Stimulated activated CD4-positive, alpha-beta T cell treated with anti-CD3 and anti-CD28 coated beads, Interleukin-1b, Interleukin-23, amount 100 ng/mL, for 1 hour (primary cell): Measurements from ENCODE around the gene RETREG1.
"Not testable (repeated sequence)": the region's sequence is repeated elsewhere in the genome, so short reads cannot be mapped to it uniquely, and the experiment has no call there.

Experiments
- DNase-seq, 2 donors: peaks; one replicate each; pipeline ENCODE4 v3.0.0-alpha.2; 2020; ENCODE audit warnings: low read depth in 2 of 2

RETREG1 gene

GRCh38 chr5:16616536-16617273, at the start of gene RETREG1:
Gene RETREG1 (minus strand): TSS chr5:16616997. CDS start chr5:16616971, 26 bp downstream.
- DNase-seq: peak; percentile 58 to 64

GRCh38 chr5:16666130-16666882, 49.5 kb upstream of the RETREG1 start:
- no peak for DNase-seq

GRCh38 chr5:16665601-16666000, 48.8 kb upstream of the RETREG1 start:
- no peak for DNase-seq

- DNase-seq: no peak
Measured at GRCh38 chr5:16664368-16664767, 47.6 kb upstream of the RETREG1 start.

GRCh38 chr5:16663840-16664239, 47.0 kb upstream of the RETREG1 start:
- DNase-seq: no peak

- DNase-seq: no peak
Measured at GRCh38 chr5:16661713-16662112, 44.9 kb upstream of the RETREG1 start.

GRCh38 chr5:16660982-16661381, 44.2 kb upstream of the RETREG1 start:
- no peak for DNase-seq

GRCh38 chr5:16659536-16659935, 42.7 kb upstream of the RETREG1 start:
- no peak for DNase-seq

- no peak for DNase-seq
Measured at GRCh38 chr5:16656561-16657191, 39.9 kb upstream of the RETREG1 start.

- no peak for DNase-seq
Measured at GRCh38 chr5:16654647-16655334, 38.0 kb upstream of the RETREG1 start.

GRCh38 chr5:16648739-16649138, 31.9 kb upstream of the RETREG1 start:
- DNase-seq: not testable (repeated sequence)

GRCh38 chr5:16644301-16644889, 27.6 kb upstream of the RETREG1 start:
- DNase-seq: no peak

GRCh38 chr5:16642867-16643266, 26.1 kb upstream of the RETREG1 start:
- DNase-seq: no peak

- no peak for DNase-seq
Measured at GRCh38 chr5:16639206-16639605, 22.4 kb upstream of the RETREG1 start.

- DNase-seq: no peak
Measured at GRCh38 chr5:16628376-16628775, 11.6 kb upstream of the RETREG1 start.

GRCh38 chr5:16626696-16627264, 10.0 kb upstream of the RETREG1 start:
- no peak for DNase-seq

- no peak for DNase-seq
Measured at GRCh38 chr5:16625096-16625495, 8.3 kb upstream of the RETREG1 start.

GRCh38 chr5:16619136-16619535, 2.3 kb upstream of the RETREG1 start:
- DNase-seq: no peak

- no peak for DNase-seq
Measured at GRCh38 chr5:16618138-16618897, 1.5 kb upstream of the RETREG1 start.

- no peak for DNase-seq
Measured at GRCh38 chr5:16617274-16617968, 624 bp upstream of the RETREG1 start.
